GM12865 (cell line): ENCODE measurements around the gene AKAP13.
A peak's percentile ranks its signal among the peaks of the same experiment; 100 is the strongest.
"Not testable (repeated sequence)": the region's sequence is repeated elsewhere in the genome, so short reads cannot be mapped to it uniquely, and the experiment has no call there.

ENCODE experiments used
- DNase-seq: peaks from one replicate; pipeline ENCODE4 v3.0.0; 2010; ENCODE audit warnings: low read depth
- H3K4me3 ChIP-seq: 2 replicates; pipeline ENCODE4 v1.5.1; 2011; ENCODE audit warnings: mild to moderate bottlenecking, low read depth, low read length, control low read depth
- TF ChIP-seq, protein P1 (sequence below): IDR thresholded peaks from 2 replicates; pipeline ENCODE4 v1.5.1; 2011; ENCODE audit warnings: low read length, control low read depth, low read depth, inconsistent platforms; ENCODE audit not compliant: insufficient read depth; ENCODE audit errors: missing control alignments

The AKAP13 gene

DNA sequence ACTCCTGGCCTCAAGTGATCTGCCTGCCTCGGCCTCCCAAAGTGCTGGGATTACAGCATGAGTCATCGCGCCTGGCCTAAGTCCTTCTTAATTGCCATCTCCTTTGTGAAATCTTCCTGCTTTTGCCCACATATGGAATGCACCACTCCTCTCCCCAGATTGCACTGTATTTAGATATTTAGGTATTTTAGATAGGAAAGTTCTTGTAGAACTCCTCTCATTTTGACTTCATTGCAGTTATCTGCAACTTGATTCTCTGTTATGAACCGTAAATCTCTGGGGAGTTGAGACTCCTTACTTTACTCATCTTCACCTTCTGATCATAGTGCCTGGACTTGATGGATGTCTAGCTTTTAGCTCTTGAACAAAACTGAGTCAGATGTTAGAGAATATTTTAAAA, 150.7 kb downstream of the AKAP13 start:
- H3K4me3 ChIP-seq = no peak overlapping the region
- DNase-seq = no peak
- TF ChIP-seq, protein P1, sequence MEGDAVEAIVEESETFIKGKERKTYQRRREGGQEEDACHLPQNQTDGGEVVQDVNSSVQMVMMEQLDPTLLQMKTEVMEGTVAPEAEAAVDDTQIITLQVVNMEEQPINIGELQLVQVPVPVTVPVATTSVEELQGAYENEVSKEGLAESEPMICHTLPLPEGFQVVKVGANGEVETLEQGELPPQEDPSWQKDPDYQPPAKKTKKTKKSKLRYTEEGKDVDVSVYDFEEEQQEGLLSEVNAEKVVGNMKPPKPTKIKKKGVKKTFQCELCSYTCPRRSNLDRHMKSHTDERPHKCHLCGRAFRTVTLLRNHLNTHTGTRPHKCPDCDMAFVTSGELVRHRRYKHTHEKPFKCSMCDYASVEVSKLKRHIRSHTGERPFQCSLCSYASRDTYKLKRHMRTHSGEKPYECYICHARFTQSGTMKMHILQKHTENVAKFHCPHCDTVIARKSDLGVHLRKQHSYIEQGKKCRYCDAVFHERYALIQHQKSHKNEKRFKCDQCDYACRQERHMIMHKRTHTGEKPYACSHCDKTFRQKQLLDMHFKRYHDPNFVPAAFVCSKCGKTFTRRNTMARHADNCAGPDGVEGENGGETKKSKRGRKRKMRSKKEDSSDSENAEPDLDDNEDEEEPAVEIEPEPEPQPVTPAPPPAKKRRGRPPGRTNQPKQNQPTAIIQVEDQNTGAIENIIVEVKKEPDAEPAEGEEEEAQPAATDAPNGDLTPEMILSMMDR = no peak

GRCh38 chr15:85532689-85533088, 152.3 kb downstream of the AKAP13 start:
- no peak overlapping the region for H3K4me3 ChIP-seq
- TF ChIP-seq, protein P1 = no peak
- no peak for DNase-seq

DNA sequence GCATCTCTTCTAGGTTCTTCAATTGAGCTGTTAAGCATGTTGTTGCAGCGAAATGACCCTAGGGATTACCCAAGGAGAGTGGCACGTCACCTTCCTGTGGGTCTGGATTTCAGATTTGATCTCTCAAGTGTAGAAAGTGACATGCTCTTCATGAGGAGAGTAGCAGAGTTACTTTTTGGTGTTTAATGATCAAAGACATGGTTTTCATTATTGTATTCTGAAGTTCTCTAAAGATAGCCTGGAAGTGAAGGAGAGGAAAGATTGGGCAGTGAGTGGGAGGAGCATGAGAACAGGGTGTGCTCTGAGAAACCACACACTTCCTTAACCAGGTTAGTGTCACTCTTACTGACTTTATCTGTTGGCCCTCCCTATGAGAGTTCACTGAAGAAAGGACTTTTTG, 153.6 kb downstream of the AKAP13 start:
- TF ChIP-seq, protein P1 = no peak
- DNase-seq = peak; percentile 53
- no peak overlapping the region for H3K4me3 ChIP-seq

DNA sequence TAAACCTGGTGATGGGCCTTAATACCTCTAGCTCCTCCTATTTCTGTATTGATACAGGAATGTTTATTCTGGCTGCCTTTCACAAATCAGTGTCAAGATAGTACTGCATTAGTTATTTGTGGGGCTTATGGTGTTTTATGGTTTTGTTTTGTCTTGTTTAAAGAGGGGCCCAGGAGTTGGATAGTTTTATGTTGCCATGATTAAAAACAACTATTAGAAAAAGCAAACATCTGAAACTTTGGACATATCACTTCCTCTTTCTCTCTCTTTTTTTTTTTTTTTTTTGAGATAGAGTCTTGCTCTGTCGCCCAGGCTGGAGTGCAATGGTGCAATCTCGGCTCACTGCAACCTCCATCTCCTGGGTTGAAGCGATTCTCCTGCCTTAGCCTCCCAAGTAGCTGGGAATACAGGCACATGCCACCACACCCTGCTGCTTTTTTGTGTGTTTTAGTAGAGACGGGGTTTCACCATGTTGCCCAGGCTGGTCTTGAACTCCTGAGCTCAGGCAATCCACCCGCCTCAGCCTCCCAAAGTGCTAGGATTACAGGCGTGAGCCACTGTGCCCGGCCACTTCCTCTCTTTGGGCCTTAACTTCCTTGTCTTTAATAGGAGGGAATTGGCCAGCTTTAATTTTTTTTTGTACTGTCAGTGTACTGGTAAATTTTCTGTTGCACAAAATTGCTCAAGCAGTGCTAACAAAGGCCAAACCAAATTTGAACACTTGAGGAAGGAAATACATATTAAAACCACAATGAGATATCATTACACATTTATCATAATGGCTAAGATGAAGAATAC, 155.3 kb downstream of the AKAP13 start:
- DNase-seq, H3K4me3 ChIP-seq: not testable (repeated sequence)

DNA sequence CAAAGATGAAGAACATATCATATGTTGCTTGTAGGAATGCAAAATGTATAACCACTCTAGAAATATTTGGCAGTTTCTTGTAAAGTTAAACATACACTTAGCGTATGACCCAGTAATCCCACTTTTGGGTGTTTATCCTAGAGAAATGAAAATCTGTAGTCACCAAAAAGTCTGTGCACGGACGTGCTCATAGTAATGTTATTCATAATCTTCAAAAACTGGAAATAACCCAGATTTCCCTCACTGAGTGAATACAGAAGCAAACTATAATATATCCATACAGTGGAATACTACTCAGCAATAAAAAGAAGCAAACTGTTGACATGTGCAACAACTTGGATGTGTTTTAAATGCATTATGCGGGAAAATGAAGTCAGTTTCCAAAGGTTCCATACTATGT, 155.9 kb downstream of the AKAP13 start:
- TF ChIP-seq, protein P1 = no peak
- DNase-seq = no peak
- H3K4me3 ChIP-seq = no peak overlapping the region

DNA sequence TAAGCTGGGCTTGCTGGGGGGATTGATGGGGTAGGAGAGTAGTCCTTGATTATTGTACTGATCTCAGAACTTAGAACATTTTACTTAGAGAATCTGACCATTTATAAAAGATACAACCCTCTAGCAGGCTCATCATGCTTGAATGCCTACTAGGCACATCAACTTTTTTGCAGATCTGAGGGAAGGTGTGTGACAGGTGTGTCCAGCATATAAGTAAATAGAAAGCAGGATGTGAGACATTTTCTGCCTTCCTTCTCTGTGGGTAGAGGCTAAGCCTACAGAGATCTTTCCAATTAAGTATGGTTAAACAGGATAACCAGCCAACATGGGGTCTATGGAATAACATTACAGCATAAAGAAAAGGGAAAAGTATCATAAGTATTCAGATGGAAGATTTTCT, 159.1 kb downstream of the AKAP13 start:
- DNase-seq = no peak
- TF ChIP-seq, protein P1 = no peak
- no peak overlapping the region for H3K4me3 ChIP-seq

DNA sequence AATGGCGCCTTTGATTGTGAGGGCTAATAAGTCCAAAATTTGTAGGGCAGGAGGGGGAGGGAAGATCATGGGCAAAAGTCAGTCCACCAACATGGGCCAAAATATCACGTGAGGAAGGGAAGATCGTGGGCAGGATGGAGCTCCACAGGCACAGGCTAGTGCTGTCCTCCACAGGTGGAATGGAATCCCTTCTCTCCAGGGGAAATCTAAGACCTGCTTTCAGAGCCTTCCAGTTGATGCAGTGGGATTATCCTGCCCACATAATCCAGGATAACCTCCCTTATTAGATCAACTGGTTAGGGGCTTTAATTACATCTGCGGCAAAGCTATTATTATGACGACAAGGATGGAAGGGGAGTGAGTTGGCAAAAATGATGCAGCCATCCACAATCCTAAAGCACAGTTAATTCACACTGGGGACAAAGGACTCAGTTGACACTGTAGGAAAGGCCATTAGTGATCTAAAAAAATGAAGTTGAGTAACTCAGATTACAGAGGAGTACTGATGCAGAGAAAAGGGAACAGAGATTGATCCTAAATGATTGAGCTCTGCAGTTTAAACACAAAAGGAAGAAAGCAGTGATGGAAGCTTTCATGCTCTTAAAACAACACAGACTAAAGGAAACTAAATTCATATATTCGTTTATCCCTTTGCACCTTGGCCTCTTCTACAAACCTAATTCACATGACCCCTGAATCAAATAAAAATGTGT, 159.8 kb downstream of the AKAP13 start:
- TF ChIP-seq, protein P1 = no peak
- DNase-seq = no peak
- H3K4me3 ChIP-seq = no peak overlapping the region
